B cell (primary cell): Measurements from ENCODE around the gene NCBP2L. TPM values are rescaled to one million over a fixed set of nuclear protein-coding genes. Genes with fewer than 3 reads are reported as not detected.

Experiments used
- ATAC-seq: fragments of 200-7000 bp; cut with Tn5 transposase; one replicate; pipeline ENCODE4 v1.10.0; 2021; ENCODE audit warnings: low read depth, mild to moderate bottlenecking, moderate number of reproducible peaks, moderate library complexity
- CTCF ChIA-PET: fragments of 350-600 bp; sonication (Branson Sonifier 250); formaldehyde crosslinking; loops from one replicate; lab custom pipeline; 2021; ENCODE audit warnings: antibody characterized with exemption, inconsistent platforms; lab: Charles Lee
- POLR2A ChIA-PET: fragments of 350-600 bp; sonication (Branson Sonifier 250); formaldehyde crosslinking; loops from one replicate; lab custom pipeline; 2021; ENCODE audit warnings: antibody characterized with exemption; lab: Charles Lee
- DNase-seq: peaks from one replicate; pipeline ENCODE4 v3.0.0; 2013
- H2AFZ ChIP-seq: 2 replicates; pipeline ENCODE4 v1.6.1; 2012; ENCODE audit warnings: mild to moderate bottlenecking, low read depth, low read length; ENCODE audit not compliant: insufficient read depth, poor library complexity, severe bottlenecking
- H3K27ac ChIP-seq, 2 donors: 1 replicate in 1 of 2; 2 replicates in 1 of 2; pipeline ENCODE4 v1.5.1; 2012 to 2013; ENCODE audit warnings: low read length in 2 of 2, mild to moderate bottlenecking in 2 of 2, moderate library complexity in 1 of 2
- H3K27me3 ChIP-seq, 4 experiments: fragments of 200-600 bp in 1 of 4; sonication (generic) in 1 of 4; replicated peaks in 1 of 4; 1 replicate in 2 of 4; 2 replicates in 2 of 4; pipeline versions ENCODE4 v1.6.1 to v1.7.0; 2013 to 2016; ENCODE audit warnings: low read length in 3 of 4, mild to moderate bottlenecking in 2 of 4, mixed read lengths in 1 of 4, moderate library complexity in 1 of 4; ENCODE audit not compliant: insufficient read depth in 4 of 4, control insufficient read depth in 3 of 4; ENCODE audit errors: control extremely low read depth in 1 of 4
- H3K36me3 ChIP-seq, 2 experiments: replicated peaks in 1 of 2; 1 replicate in 1 of 2; 2 replicates in 1 of 2; pipeline versions ENCODE4 v1.6.1 to v1.7.1; 2013; ENCODE audit warnings: low read length in 1 of 2; ENCODE audit not compliant: insufficient read depth in 2 of 2, control insufficient read depth in 1 of 2; ENCODE audit errors: control extremely low read depth in 1 of 2, extremely low read depth in 1 of 2
- H3K4me1 ChIP-seq, 2 donors: fragments of 200-600 bp in 1 of 2; sonication (generic) in 1 of 2; 1 replicate in 1 of 2; 2 replicates in 1 of 2; pipeline versions ENCODE4 v1.5.1 to v1.6.1; 2013 to 2017; ENCODE audit warnings: low read length in 2 of 2; ENCODE audit not compliant: control insufficient read depth in 2 of 2, insufficient read depth in 2 of 2
- H3K4me2 ChIP-seq: replicated peaks from 2 replicates; pipeline ENCODE3; 2012; ENCODE audit warnings: mild to moderate bottlenecking, low read depth, low read length; ENCODE audit not compliant: poor library complexity, severe bottlenecking
- H3K4me3 ChIP-seq, 5 experiments: fragments of 200-600 bp in 1 of 5; sonication (generic) in 1 of 5; 1 replicate in 3 of 5; 2 replicates in 2 of 5; pipeline versions ENCODE4 v1.5.1 to v1.7.0; 2011 to 2016; ENCODE audit warnings: low read length in 4 of 5, mild to moderate bottlenecking in 4 of 5, low read depth in 2 of 5, control low read depth in 1 of 5, moderate library complexity in 1 of 5; ENCODE audit not compliant: insufficient read depth in 1 of 5; ENCODE audit errors: control extremely low read depth in 1 of 5, extremely low read depth in 1 of 5
- H3K79me2 ChIP-seq: fragments of 200-600 bp; sonication (generic); one replicate; pipeline ENCODE4 v1.6.0; 2016; ENCODE audit warnings: low read length; ENCODE audit not compliant: control insufficient read depth, insufficient read depth
- H3K9ac ChIP-seq: fragments of 200-600 bp; sonication (generic); 2 replicates; pipeline ENCODE4 v1.6.1; 2017; ENCODE audit warnings: mild to moderate bottlenecking, low read length, moderate library complexity
- H3K9me3 ChIP-seq, 3 donors: one replicate each; pipeline versions ENCODE4 v1.6.1 to v1.7.1; 2013; ENCODE audit warnings: low read length in 2 of 3; ENCODE audit not compliant: control insufficient read depth in 2 of 3, insufficient read depth in 1 of 3; ENCODE audit errors: control extremely low read depth in 1 of 3
- H4K20me1 ChIP-seq: 2 replicates; pipeline ENCODE4 v1.6.0; 2012; ENCODE audit warnings: mild to moderate bottlenecking, low read length; ENCODE audit not compliant: insufficient read depth, control insufficient read depth, poor library complexity, severe bottlenecking
- H3K27ac Mint-ChIP-seq: one replicate; pipeline ENCODE4 v1.8.0; 2021; ENCODE audit warnings: mixed read lengths
- H3K27me3 Mint-ChIP-seq: one replicate; pipeline ENCODE4 v1.8.0; 2021; ENCODE audit warnings: mixed read lengths
- H3K4me1 Mint-ChIP-seq: one replicate; pipeline ENCODE4 v1.8.0; 2021; ENCODE audit warnings: mixed read lengths
- H3K4me3 Mint-ChIP-seq: one replicate; pipeline ENCODE4 v1.8.0; 2021; ENCODE audit warnings: mixed read lengths
- H3K9me3 Mint-ChIP-seq: one replicate; pipeline ENCODE4 v1.8.0; 2022; ENCODE audit warnings: mixed read lengths; ENCODE audit not compliant: insufficient read depth
- CTCF ChIP-seq: fragments of 200-600 bp; IDR thresholded peaks from one replicate; pipeline ENCODE4 v1.8.0; 2022; ENCODE audit warnings: antibody characterized with exemption, mild to moderate bottlenecking
- EZH2 ChIP-seq: IDR thresholded peaks from 2 replicates; pipeline ENCODE4 v1.6.1; 2012; ENCODE audit warnings: borderline replicate concordance, low read depth, mild to moderate bottlenecking, moderate library complexity, low read length; ENCODE audit not compliant: insufficient read depth, poor library complexity, severe bottlenecking
- whole genome bisulfite sequencing: methylation state at CpG from one replicate; pipeline ENCODE4 v1.1.5; 2013; ENCODE audit warnings: missing lambda C conversion rate; ENCODE audit not compliant: insufficient coverage; 5-methylcytosine and 5-hydroxymethylcytosine counted together
- intact Hi-C: fragments of 100-400 bp; cut with micrococcal nuclease; formaldehyde crosslinking; loops from one replicate; pipeline ENCODE4 v1.10.0; 2022
- polyA plus RNA-seq: library from polyadenylated mRNA; depleted of rRNA; stranded (reverse); fragments of >200 nt; gene quantifications from 2 replicates; pipeline ENCODE4 v1.2.3, GENCODE V29; 2012
- total RNA-seq, 2 donors: library from RNA; stranded (reverse); fragments of 120-200 nt in 1 of 2; gene quantifications; 1 replicate in 1 of 2; 2 replicates in 1 of 2; pipeline versions ENCODE4 v1.2.3 to v1.2.4, GENCODE V29; 2013 to 2022

The NCBP2L gene
- total and polyA plus RNA-seq, 2 donors (not counting 1 experiment from before 2014, with no cell fraction given) = not detected

- ChIA-PET POLR2A (no interaction called here), CTCF (interaction anchor here (1.2 kb wide), 1 partner anchor 9 kb away, joined by 3 read pairs; the partner anchor contains the start of gene NCBP2L)
- Histone ChIP-seq H3K36me3 (no peaks in the 10 kb centered on the region), H2AFZ (no peak overlapping the region), H3K4me2 (no peak overlapping the region), H3K4me3 (no peak overlapping the region), H3K79me2 (no peaks in the 10 kb centered on the region), H3K9ac (no peak overlapping the region), H3K9me3 (no peaks in the 10 kb centered on the region), H3K27ac (no peak overlapping the region), H3K4me1 (no peaks in the 10 kb centered on the region), H4K20me1 (no peaks in the 10 kb centered on the region), H3K27me3 (no peaks in the 10 kb centered on the region)
- no CpG with 5 or more reads among the region's 3 CpGs for WGBS
- Mint-ChIP-seq H3K27me3 (no peaks in the 10 kb centered on the region), H3K4me3 (no peak overlapping the region), H3K27ac (no peak overlapping the region), H3K9me3 (no peaks in the 10 kb centered on the region), H3K4me1 (no peaks in the 10 kb centered on the region)
- ATAC-seq (no peak), DNase-seq (no peak)
- intact Hi-C loops = no loop called here
- no peak for TF ChIP-seq EZH2
- TF ChIP-seq CTCF = no peak
Observed at GRCh38 chrX:107768051-107768450, 9.5 kb upstream of the NCBP2L start.

GRCh38 chrX:107769581-107770317 lies 7.8 kb upstream of the NCBP2L start:
- ChIA-PET POLR2A (no interaction called here), CTCF (interaction anchor here (1.7 kb wide), 1 partner anchor 115 kb away, joined by 6 read pairs; no protein-coding TSS in a partner anchor)
- no peak overlapping the region for H3K9ac ChIP-seq
- H3K4me1 ChIP-seq = peaks cover 1 to 4% of the 10 kb centered on the region in 2 donors
- H3K27ac Mint-ChIP-seq = no peak overlapping the region
- H3K9me3 Mint-ChIP-seq = no peaks in the 10 kb centered on the region
- intact Hi-C loops = no loop called here
- no peak overlapping the region for H2AFZ ChIP-seq
- no peaks in the 10 kb centered on the region for H3K9me3 ChIP-seq
- DNase-seq = no peak
- ATAC-seq = no peak
- no peaks in the 10 kb centered on the region for H3K27me3 Mint-ChIP-seq
- H3K4me2 ChIP-seq = no peak overlapping the region
- no peaks in the 10 kb centered on the region for H3K79me2 ChIP-seq
- H3K4me3 Mint-ChIP-seq = no peak overlapping the region
- H4K20me1 ChIP-seq = no peaks in the 10 kb centered on the region
- H3K27me3 ChIP-seq = peaks cover 0 to 4% (median 0%) of the 10 kb centered on the region in 4 experiments
- no peak overlapping the region for H3K27ac ChIP-seq
- TF ChIP-seq EZH2 = no peak
- no peak for TF ChIP-seq CTCF
- no CpG with 5 or more reads among the region's 7 CpGs for WGBS
- no peaks in the 10 kb centered on the region for H3K36me3 ChIP-seq
- peaks cover 5% of the 10 kb centered on the region for H3K4me1 Mint-ChIP-seq
- H3K4me3 ChIP-seq = no peak overlapping the region
